ENCODE measurements around the gene ABO.

Gene ABO

DNA sequence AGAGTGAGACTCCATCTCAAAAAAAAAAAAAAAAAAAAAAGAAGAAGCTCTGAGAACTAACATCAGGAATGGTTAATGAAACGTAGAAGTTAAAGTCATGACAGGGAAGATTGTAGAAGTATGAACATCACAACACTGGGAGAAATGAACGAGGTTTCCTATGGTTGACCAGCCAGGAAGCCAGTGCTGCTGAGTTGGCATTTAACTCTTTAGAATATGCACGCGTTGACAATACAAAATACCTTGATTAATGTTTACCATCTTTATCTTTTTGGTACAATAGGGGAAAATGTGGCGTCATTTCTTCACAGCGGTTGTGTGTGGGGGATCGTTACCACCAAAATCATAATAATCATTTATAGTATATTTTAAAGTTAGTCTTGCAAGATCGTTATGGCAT is 32.0 kb downstream of the ABO start:
- Mint-ChIP-seq H3K36me3 (ENCODE audit: low read depth) (no peaks in the 10 kb centered on the region), H3K4me1 (peaks cover 12% of the 10 kb centered on the region), H3K27ac (no peak overlapping the region), H3K9me3 (no peaks in the 10 kb centered on the region), H3K4me3 (no peak overlapping the region), H3K27me3 (ENCODE audit: low read depth, poor library complexity) (peaks cover 46% of the 10 kb centered on the region)
- TF ChIP-seq, protein P1, sequence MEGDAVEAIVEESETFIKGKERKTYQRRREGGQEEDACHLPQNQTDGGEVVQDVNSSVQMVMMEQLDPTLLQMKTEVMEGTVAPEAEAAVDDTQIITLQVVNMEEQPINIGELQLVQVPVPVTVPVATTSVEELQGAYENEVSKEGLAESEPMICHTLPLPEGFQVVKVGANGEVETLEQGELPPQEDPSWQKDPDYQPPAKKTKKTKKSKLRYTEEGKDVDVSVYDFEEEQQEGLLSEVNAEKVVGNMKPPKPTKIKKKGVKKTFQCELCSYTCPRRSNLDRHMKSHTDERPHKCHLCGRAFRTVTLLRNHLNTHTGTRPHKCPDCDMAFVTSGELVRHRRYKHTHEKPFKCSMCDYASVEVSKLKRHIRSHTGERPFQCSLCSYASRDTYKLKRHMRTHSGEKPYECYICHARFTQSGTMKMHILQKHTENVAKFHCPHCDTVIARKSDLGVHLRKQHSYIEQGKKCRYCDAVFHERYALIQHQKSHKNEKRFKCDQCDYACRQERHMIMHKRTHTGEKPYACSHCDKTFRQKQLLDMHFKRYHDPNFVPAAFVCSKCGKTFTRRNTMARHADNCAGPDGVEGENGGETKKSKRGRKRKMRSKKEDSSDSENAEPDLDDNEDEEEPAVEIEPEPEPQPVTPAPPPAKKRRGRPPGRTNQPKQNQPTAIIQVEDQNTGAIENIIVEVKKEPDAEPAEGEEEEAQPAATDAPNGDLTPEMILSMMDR (IDR thresholded peaks at IDR 0.05) = no peak
- DNase-seq = no peak

DNA sequence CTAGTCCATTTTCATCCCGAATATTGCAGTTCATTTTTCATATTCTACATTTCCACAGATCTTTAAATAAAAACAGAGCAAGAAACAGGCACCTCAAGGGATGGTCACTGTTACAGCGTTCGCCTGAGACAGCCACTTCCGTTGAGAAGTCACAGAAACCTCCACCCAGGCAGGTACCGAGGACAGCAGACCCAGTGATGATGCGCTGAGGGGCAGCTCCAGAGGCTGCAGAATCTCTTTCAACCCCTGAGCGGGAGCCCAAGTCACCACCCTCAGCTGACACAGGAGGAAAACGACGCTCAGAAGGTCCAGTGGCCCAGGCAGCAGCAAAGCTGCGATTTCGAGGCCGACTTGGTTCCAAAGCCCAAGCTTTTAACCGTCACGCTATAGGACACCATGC is 32.8 kb downstream of the ABO start:
- Mint-ChIP-seq H3K27ac (no peak overlapping the region), H3K27me3 (ENCODE audit: low read depth, poor library complexity) (peaks cover 41% of the 10 kb centered on the region), H3K4me3 (no peak overlapping the region), H3K9me3 (no peaks in the 10 kb centered on the region), H3K36me3 (ENCODE audit: low read depth) (no peaks in the 10 kb centered on the region), H3K4me1 (peaks cover 20% of the 10 kb centered on the region)
- TF ChIP-seq, protein P1 (IDR thresholded peaks at IDR 0.05) = no peak
- no peak for DNase-seq

DNA sequence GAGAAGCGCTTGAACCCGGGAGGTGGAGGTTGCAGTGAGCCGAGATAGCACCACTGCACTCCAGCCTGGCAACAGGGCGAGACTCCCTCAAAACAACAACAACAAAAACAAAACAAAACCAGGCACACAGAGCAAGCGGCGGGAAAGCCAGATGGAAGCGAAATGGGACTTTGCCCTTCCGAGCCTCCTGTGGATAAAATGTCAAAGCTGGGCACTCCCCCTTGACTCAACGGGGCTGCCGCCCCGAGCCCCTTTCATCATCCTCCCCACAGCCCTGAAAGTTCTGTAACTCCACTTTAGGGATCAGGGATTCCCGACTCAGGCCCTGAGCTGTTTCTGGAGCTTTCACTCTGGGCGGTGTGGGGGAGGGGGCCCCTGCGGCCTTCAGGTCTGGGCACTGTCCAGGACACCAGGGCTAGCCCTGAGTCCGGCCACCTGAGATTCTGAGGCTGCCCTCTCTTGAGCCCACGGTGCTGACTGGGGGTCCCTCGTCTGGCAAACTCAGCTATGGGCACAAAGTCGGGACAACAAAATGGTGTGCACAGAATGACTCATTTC is 35.4 kb downstream of the ABO start:
- Mint-ChIP-seq H3K4me1 (peaks cover 33% of the 10 kb centered on the region), H3K27ac (no peak overlapping the region), H3K9me3 (no peaks in the 10 kb centered on the region), H3K27me3 (ENCODE audit: low read depth, poor library complexity) (peaks cover 29% of the 10 kb centered on the region), H3K4me3 (peak overlapping the region; percentile 72), H3K36me3 (ENCODE audit: low read depth) (no peaks in the 10 kb centered on the region)
- DNase-seq = no peak
- TF ChIP-seq, protein P1 (IDR thresholded peaks at IDR 0.05) = no peak

DNA sequence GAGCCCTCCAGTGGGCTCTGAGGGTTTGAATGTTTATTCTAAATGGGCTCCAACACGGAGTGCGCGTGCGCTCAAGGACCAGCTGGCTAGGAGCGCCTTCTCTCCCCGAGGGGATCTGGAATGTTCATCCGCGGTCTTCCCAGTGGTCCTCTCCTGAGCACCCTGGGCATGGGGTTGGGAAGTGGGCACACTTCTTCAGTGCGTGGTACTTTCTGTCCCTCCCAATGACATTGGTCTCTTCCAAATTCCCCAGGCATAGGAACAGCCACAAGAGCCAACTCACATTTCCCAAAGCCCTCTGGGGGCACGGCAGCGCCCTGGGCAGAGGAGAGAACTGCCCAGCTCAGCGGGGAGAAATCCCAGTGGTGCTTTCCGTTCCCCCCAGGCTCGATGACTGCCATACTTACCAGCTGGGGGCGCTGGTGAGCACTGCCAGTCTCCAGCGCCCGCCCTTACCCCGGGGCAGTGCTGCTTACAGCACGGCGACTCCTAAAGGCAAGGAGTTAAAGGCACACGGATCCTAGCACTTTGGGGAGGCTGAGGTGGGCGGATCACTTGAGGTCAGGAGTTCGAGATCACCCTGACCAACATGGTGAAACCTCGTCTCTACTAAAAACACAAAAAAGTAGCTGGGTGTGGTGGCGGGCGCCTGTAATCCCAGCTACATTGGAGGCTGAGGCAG is 36.0 kb downstream of the ABO start:
- Mint-ChIP-seq H3K27ac (no peak overlapping the region), H3K4me1 (peaks cover 33% of the 10 kb centered on the region), H3K4me3 (peak overlapping the region; percentile 72), H3K36me3 (ENCODE audit: low read depth) (no peaks in the 10 kb centered on the region), H3K9me3 (no peaks in the 10 kb centered on the region), H3K27me3 (ENCODE audit: low read depth, poor library complexity) (peaks cover 23% of the 10 kb centered on the region)
- peak; percentile 72 for DNase-seq
- TF ChIP-seq, protein P1 (IDR thresholded peaks at IDR 0.05) = peak; percentile 70

DNA sequence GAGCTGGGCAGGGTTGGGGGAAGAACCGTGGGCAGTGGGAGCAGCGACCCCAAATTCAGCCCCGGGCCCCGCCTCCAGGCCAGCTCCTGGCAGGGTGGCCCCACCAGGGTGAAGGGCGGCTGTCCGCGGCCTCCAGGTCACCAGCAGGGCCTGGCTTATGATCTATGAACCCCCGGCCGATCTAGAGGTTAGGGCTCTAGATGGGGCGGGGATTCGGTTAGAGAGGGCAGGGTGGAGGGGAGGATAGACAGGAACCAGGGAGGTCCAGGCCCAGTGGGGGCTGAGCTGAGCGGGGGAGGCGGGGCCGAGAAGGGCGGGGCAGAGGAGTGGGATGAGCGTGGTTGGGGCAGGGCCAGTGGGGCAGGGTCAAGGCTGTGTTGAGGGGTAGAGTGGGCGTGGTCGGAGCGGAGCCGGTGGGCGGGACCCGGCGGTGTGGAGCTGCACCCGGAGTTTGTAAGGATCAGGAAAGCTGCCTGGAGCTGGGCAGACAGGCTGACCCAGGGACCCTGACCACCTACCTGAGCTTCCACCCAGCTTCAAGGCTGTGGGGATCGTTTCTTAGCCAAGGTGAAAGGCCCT is 36.6 kb downstream of the ABO start:
- H3K27ac Mint-ChIP-seq = no peak overlapping the region
- TF ChIP-seq, protein P1 (IDR thresholded peaks at IDR 0.05) = no peak

More for the DNA sequence above, 36.6 kb downstream of the ABO start:
- no peaks in the 10 kb centered on the region for H3K9me3 Mint-ChIP-seq
- H3K36me3 Mint-ChIP-seq (ENCODE audit: low read depth) = no peaks in the 10 kb centered on the region
- peaks cover 33% of the 10 kb centered on the region for H3K4me1 Mint-ChIP-seq
- H3K4me3 Mint-ChIP-seq = peak overlapping the region; percentile 72
- peak; percentile 97 for DNase-seq
- H3K27me3 Mint-ChIP-seq (ENCODE audit: low read depth, poor library complexity) = peaks cover 18% of the 10 kb centered on the region

Measured in nephron progenitor cell (in vitro differentiated cells).